ENCODE results near the gene MECP2.

MECP2 gene

GRCh38 chrX:154039577-154039976 lies 57.9 kb downstream of the MECP2 start:
- Mint-ChIP-seq H3K27me3 (no peaks in the 10 kb centered on the region), H3K4me1 (peaks cover 37% of the 10 kb centered on the region), H3K9me3 (no peaks in the 10 kb centered on the region), H3K36me3 (peaks cover 18% of the 10 kb centered on the region), H3K27ac (peak overlapping the region; percentile 13), H3K4me3 (no peak overlapping the region)
- no peak for ATAC-seq

GRCh38 chrX:154038656-154039055 lies 58.9 kb downstream of the MECP2 start:
- Mint-ChIP-seq H3K27ac (no peak overlapping the region), H3K36me3 (peaks cover 18% of the 10 kb centered on the region)
- no peak for ATAC-seq

GRCh38 chrX:154037754-154038153 lies 59.8 kb downstream of the MECP2 start:
- no peaks in the 10 kb centered on the region for H3K27me3 Mint-ChIP-seq
- H3K9me3 Mint-ChIP-seq = no peaks in the 10 kb centered on the region
- peaks cover 37% of the 10 kb centered on the region for H3K4me1 Mint-ChIP-seq
- no peak overlapping the region for H3K27ac Mint-ChIP-seq
- ATAC-seq = no peak
- H3K4me3 Mint-ChIP-seq = no peak overlapping the region
- peaks cover 18% of the 10 kb centered on the region for H3K36me3 Mint-ChIP-seq

More at GRCh38 chrX:154038656-154039055, 58.9 kb downstream of the MECP2 start:
- Mint-ChIP-seq H3K4me3 (no peak overlapping the region), H3K9me3 (no peaks in the 10 kb centered on the region), H3K27me3 (no peaks in the 10 kb centered on the region), H3K4me1 (peaks cover 37% of the 10 kb centered on the region)

GRCh38 chrX:154036513-154036912 lies 61.0 kb downstream of the MECP2 start:
- H3K27me3 Mint-ChIP-seq = no peaks in the 10 kb centered on the region
- peaks cover 33% of the 10 kb centered on the region for H3K4me1 Mint-ChIP-seq
- peak overlapping the region; percentile 64 for H3K27ac Mint-ChIP-seq
- no peak overlapping the region for H3K4me3 Mint-ChIP-seq
- H3K9me3 Mint-ChIP-seq = no peaks in the 10 kb centered on the region
- H3K36me3 Mint-ChIP-seq = peaks cover 24% of the 10 kb centered on the region
- ATAC-seq = peak; percentile 64

- H3K4me1 Mint-ChIP-seq = peaks cover 15% of the 10 kb centered on the region
- no peak for ATAC-seq
- no peak overlapping the region for H3K27ac Mint-ChIP-seq
- no peaks in the 10 kb centered on the region for H3K27me3 Mint-ChIP-seq
- H3K36me3 Mint-ChIP-seq = peaks cover 14% of the 10 kb centered on the region
- H3K4me3 Mint-ChIP-seq = no peak overlapping the region
- no peaks in the 10 kb centered on the region for H3K9me3 Mint-ChIP-seq
Observed at GRCh38 chrX:154033848-154034247, 63.7 kb downstream of the MECP2 start.

- Mint-ChIP-seq H3K4me3 (no peak overlapping the region), H3K27ac (no peak overlapping the region), H3K36me3 (peaks cover 20% of the 10 kb centered on the region), H3K27me3 (no peaks in the 10 kb centered on the region), H3K9me3 (no peaks in the 10 kb centered on the region), H3K4me1 (peaks cover 10% of the 10 kb centered on the region)
- no peak for ATAC-seq
Observed at GRCh38 chrX:154032653-154033052, 64.9 kb downstream of the MECP2 start.

- Mint-ChIP-seq H3K9me3 (no peaks in the 10 kb centered on the region), H3K4me3 (no peak overlapping the region), H3K27ac (no peak overlapping the region), H3K4me1 (peaks cover 10% of the 10 kb centered on the region), H3K36me3 (peaks cover 20% of the 10 kb centered on the region), H3K27me3 (no peaks in the 10 kb centered on the region)
- no peak for ATAC-seq
Observed at GRCh38 chrX:154032160-154032559, 65.4 kb downstream of the MECP2 start.

GRCh38 chrX:154030715-154031305 lies 66.7 kb downstream of the MECP2 start:
- H3K4me3 Mint-ChIP-seq = no peak overlapping the region
- no peak overlapping the region for H3K27ac Mint-ChIP-seq
- H3K9me3 Mint-ChIP-seq = no peaks in the 10 kb centered on the region
- peaks cover 1% of the 10 kb centered on the region for H3K4me1 Mint-ChIP-seq
- no peak for ATAC-seq
- peaks cover 14% of the 10 kb centered on the region for H3K36me3 Mint-ChIP-seq
- H3K27me3 Mint-ChIP-seq = no peaks in the 10 kb centered on the region

GRCh38 chrX:154030266-154030665 lies 67.3 kb downstream of the MECP2 start:
- Mint-ChIP-seq H3K9me3 (no peaks in the 10 kb centered on the region), H3K27ac (no peak overlapping the region), H3K4me3 (no peak overlapping the region), H3K36me3 (peaks cover 14% of the 10 kb centered on the region), H3K27me3 (no peaks in the 10 kb centered on the region), H3K4me1 (no peaks in the 10 kb centered on the region)
- ATAC-seq = no peak

- no peaks in the 10 kb centered on the region for H3K9me3 Mint-ChIP-seq
- H3K4me3 Mint-ChIP-seq = no peak overlapping the region
- H3K27ac Mint-ChIP-seq = no peak overlapping the region
- no peaks in the 10 kb centered on the region for H3K27me3 Mint-ChIP-seq
- no peaks in the 10 kb centered on the region for H3K4me1 Mint-ChIP-seq
- ATAC-seq = no peak
- H3K36me3 Mint-ChIP-seq = peaks cover 14% of the 10 kb centered on the region
Observed at GRCh38 chrX:154029439-154029838, 68.1 kb downstream of the MECP2 start.

- H3K27me3 Mint-ChIP-seq = no peaks in the 10 kb centered on the region
- no peak overlapping the region for H3K4me3 Mint-ChIP-seq
- no peaks in the 10 kb centered on the region for H3K9me3 Mint-ChIP-seq
- H3K4me1 Mint-ChIP-seq = no peaks in the 10 kb centered on the region
- peaks cover 14% of the 10 kb centered on the region for H3K36me3 Mint-ChIP-seq
- ATAC-seq = no peak
- peak overlapping the region; percentile 57 for H3K27ac Mint-ChIP-seq
Observed at GRCh38 chrX:154028502-154029184, 68.9 kb downstream of the MECP2 start.

- no peak for ATAC-seq
- H3K9me3 Mint-ChIP-seq = no peaks in the 10 kb centered on the region
- no peak overlapping the region for H3K27ac Mint-ChIP-seq
- no peaks in the 10 kb centered on the region for H3K27me3 Mint-ChIP-seq
- H3K36me3 Mint-ChIP-seq = peaks cover 14% of the 10 kb centered on the region
- H3K4me1 Mint-ChIP-seq = no peaks in the 10 kb centered on the region
- no peak overlapping the region for H3K4me3 Mint-ChIP-seq
Observed at GRCh38 chrX:154027986-154028385, 69.5 kb downstream of the MECP2 start.

- ATAC-seq = no peak
- H3K27me3 Mint-ChIP-seq = no peaks in the 10 kb centered on the region
- no peaks in the 10 kb centered on the region for H3K4me1 Mint-ChIP-seq
- no peaks in the 10 kb centered on the region for H3K9me3 Mint-ChIP-seq
- H3K36me3 Mint-ChIP-seq = peaks cover 11% of the 10 kb centered on the region
- H3K27ac Mint-ChIP-seq = no peak overlapping the region
- no peak overlapping the region for H3K4me3 Mint-ChIP-seq
Observed at GRCh38 chrX:154027022-154027402, 70.5 kb downstream of the MECP2 start.

GRCh38 chrX:154026136-154027021 lies 71.1 kb downstream of the MECP2 start:
- Mint-ChIP-seq H3K4me3 (no peak overlapping the region), H3K36me3 (peaks cover 8% of the 10 kb centered on the region), H3K9me3 (no peaks in the 10 kb centered on the region), H3K27me3 (no peaks in the 10 kb centered on the region), H3K27ac (no peak overlapping the region), H3K4me1 (no peaks in the 10 kb centered on the region)
- no peak for ATAC-seq

GRCh38 chrX:154025230-154025629 lies 72.3 kb downstream of the MECP2 start:
- H3K27me3 Mint-ChIP-seq = no peaks in the 10 kb centered on the region
- ATAC-seq = no peak
- H3K4me1 Mint-ChIP-seq = peaks cover 6% of the 10 kb centered on the region
- H3K27ac Mint-ChIP-seq = no peak overlapping the region
- peaks cover 8% of the 10 kb centered on the region for H3K36me3 Mint-ChIP-seq
- no peak overlapping the region for H3K4me3 Mint-ChIP-seq
- no peaks in the 10 kb centered on the region for H3K9me3 Mint-ChIP-seq
